Neural crest cell (in vitro differentiated cells): Measurements from ENCODE around the gene GNG4. TPM values are rescaled to one million over a fixed set of nuclear protein-coding genes. Genes with fewer than 3 reads are reported as not detected.
"Not testable (repeated sequence)": the region's sequence is repeated elsewhere in the genome, so short reads cannot be mapped to it uniquely, and the experiment has no call there.

Experiments used
- DNase-seq: peaks from one replicate; pipeline ENCODE4 v3.0.0; 2021; ENCODE audit warnings: low read depth, mixed read lengths, low spot score
- H3K27ac Mint-ChIP-seq: one replicate; pipeline ENCODE4 v1.8.0; 2021; ENCODE audit warnings: mild to moderate bottlenecking, mixed read lengths; ENCODE audit not compliant: unreplicated experiment
- H3K27me3 Mint-ChIP-seq: 2 replicates; pipeline ENCODE4 v1.8.0; 2021; ENCODE audit warnings: low read depth, mild to moderate bottlenecking, mixed read lengths
- H3K36me3 Mint-ChIP-seq: 2 replicates; pipeline ENCODE4 v1.8.0; 2021; ENCODE audit warnings: low read depth, mild to moderate bottlenecking, mixed read lengths
- H3K4me1 Mint-ChIP-seq: 2 replicates; pipeline ENCODE4 v1.8.0; 2021; ENCODE audit warnings: mixed read lengths
- H3K4me3 Mint-ChIP-seq: one replicate; pipeline ENCODE4 v1.8.0; 2021; ENCODE audit warnings: mild to moderate bottlenecking, mixed read lengths
- H3K9me3 Mint-ChIP-seq: 2 replicates; pipeline ENCODE4 v1.8.0; 2021; ENCODE audit warnings: mixed read lengths
- total RNA-seq: library from RNA; stranded (reverse); gene quantifications from 2 replicates; pipeline ENCODE4 v1.2.1, GENCODE V29; 2021
- TF ChIP-seq, protein P1 (sequence below): fragments of 200-600 bp; sonication (generic); conservative IDR thresholded peaks from 2 replicates; pipeline ENCODE4 v1.5.0; 2021; ENCODE audit warnings: antibody characterized with exemption, mild to moderate bottlenecking

The GNG4 gene
- total RNA-seq, 1 donor from 2014 or later: 38.2 TPM

DNA sequence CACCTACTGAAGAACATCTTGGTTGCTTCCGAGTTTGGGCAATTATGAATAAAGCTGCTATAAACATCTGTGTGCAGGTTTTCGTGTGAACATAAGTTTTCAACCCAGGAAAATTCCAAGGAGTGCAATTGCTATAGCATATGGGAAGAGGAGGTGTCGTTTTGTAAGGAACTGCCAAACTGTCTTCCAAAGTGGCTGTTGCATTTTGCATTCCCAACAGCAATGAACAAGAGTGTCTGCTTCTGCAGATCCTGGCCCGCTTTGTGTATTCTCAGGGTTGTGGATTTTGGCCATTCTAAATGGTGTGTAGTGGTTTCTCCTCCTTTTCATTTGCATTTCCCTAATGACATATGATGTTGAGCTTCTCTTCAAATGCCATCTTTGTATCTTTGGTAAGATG, 23.8 kb downstream of the GNG4 start:
- no peaks in the 10 kb centered on the region for H3K9me3 Mint-ChIP-seq
- no peak overlapping the region for H3K27ac Mint-ChIP-seq
- TF ChIP-seq, protein P1, sequence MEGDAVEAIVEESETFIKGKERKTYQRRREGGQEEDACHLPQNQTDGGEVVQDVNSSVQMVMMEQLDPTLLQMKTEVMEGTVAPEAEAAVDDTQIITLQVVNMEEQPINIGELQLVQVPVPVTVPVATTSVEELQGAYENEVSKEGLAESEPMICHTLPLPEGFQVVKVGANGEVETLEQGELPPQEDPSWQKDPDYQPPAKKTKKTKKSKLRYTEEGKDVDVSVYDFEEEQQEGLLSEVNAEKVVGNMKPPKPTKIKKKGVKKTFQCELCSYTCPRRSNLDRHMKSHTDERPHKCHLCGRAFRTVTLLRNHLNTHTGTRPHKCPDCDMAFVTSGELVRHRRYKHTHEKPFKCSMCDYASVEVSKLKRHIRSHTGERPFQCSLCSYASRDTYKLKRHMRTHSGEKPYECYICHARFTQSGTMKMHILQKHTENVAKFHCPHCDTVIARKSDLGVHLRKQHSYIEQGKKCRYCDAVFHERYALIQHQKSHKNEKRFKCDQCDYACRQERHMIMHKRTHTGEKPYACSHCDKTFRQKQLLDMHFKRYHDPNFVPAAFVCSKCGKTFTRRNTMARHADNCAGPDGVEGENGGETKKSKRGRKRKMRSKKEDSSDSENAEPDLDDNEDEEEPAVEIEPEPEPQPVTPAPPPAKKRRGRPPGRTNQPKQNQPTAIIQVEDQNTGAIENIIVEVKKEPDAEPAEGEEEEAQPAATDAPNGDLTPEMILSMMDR: no peak

DNA sequence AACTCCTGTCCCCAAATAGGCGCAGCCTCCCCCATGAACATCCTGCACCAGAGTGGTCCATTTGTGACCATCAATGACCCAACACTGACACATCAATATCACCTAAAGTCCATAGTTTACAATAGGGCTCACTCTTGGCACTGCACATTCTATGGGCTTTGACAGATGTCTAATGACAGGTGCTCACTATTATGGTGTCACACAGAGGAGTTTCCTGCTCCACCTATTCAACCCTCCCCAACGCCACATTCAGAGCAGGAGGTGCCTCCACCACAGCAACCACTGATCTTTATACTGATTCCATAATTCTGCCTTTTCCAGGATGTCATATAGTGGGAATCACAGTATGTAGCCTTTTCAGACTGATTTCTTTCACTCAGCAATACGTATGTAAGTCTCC, 24.2 kb downstream of the GNG4 start:
- Mint-ChIP-seq H3K27me3 (no peaks in the 10 kb centered on the region), H3K4me3 (no peak overlapping the region), H3K27ac (no peak overlapping the region), H3K36me3 (no peaks in the 10 kb centered on the region), H3K9me3 (no peaks in the 10 kb centered on the region), H3K4me1 (peaks cover 25% of the 10 kb centered on the region)
- TF ChIP-seq, protein P1: no peak
- DNase-seq: no peak

More for the DNA sequence above, 23.8 kb downstream of the GNG4 start:
- peaks cover 25% of the 10 kb centered on the region for H3K4me1 Mint-ChIP-seq
- no peak overlapping the region for H3K4me3 Mint-ChIP-seq
- H3K27me3 Mint-ChIP-seq: no peaks in the 10 kb centered on the region
- H3K36me3 Mint-ChIP-seq: no peaks in the 10 kb centered on the region
- no peak for DNase-seq

DNA sequence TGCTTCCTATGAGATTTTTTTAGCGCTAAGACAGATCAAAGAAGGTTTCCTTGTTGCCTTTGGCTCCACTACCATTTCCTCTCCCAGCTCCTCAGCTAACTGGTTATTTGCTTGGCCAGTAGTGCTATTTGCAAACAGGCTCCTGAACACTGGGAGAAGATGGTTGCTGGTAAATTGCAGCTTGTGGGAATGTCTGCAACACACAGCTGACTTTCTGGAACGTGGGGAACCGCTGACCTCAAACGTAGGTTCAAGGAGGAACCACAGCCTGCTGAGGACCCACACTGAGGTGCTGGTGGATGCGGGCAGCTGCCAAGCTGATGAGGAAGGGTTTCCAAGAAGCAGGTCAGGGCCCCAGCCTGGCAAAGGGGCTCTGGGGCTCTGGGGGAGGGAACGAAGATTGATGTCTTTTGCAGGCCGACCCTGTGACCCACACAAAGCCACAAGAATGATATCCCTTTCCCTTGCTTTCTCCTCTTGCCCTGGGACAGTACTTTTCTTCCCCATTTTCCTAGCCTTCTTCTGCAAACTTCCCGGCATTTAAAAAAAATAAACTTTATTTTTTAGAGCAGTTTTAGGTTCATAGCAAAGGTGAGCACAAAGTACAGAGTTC, 24.8 kb downstream of the GNG4 start:
- DNase-seq: no peak
- no peaks in the 10 kb centered on the region for H3K27me3 Mint-ChIP-seq
- H3K4me1 Mint-ChIP-seq: peaks cover 25% of the 10 kb centered on the region
- H3K36me3 Mint-ChIP-seq: no peaks in the 10 kb centered on the region
- TF ChIP-seq, protein P1: no peak
- H3K4me3 Mint-ChIP-seq: no peak overlapping the region
- no peak overlapping the region for H3K27ac Mint-ChIP-seq
- H3K9me3 Mint-ChIP-seq: no peaks in the 10 kb centered on the region

DNA sequence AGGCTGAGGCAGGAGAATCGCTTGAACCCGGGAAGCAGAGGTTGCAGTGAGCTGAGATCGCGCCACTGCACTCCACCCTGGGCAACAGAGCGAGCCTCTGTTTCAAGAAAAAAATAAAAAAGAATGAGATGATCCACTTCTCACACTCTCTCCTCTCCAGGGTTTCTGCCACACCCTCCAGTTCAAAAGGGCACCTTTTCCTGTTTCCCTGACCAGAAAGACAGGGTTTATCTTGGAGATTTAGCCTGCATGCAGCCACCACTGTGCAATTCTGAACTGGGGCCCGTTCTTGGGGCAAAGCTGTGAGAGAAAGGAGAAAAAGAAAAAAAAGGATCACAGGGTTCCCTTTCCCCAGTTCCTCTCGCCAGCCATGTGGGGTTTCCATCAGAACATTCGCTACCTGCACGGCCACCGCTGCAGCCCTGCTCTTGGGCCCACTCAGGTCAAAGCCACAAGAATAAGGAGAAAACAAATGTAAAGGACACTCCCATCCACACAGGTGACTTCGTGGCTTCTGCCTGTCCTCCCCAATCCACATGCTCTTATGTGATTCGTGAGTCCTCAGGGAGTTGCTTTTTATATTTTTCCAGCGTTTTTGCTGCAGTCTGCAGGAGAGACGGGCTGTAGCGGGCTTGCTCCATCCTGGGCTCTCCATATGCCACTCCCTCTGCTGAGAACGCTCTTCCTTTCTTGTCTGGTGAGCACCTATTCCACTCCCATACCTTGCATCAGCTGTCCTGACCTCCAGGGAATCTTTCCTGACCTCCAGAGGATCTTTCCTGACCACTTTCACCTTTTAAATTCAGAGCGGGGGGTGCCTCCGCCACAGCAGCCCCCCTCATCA, 26.4 kb downstream of the GNG4 start:
- DNase-seq: no peak
- no peak overlapping the region for H3K4me3 Mint-ChIP-seq
- peak overlapping the region; percentile 62 for H3K27ac Mint-ChIP-seq
- no peaks in the 10 kb centered on the region for H3K36me3 Mint-ChIP-seq
- H3K27me3 Mint-ChIP-seq: no peaks in the 10 kb centered on the region
- H3K4me1 Mint-ChIP-seq: peaks cover 25% of the 10 kb centered on the region
- TF ChIP-seq, protein P1: no peak
- H3K9me3 Mint-ChIP-seq: no peaks in the 10 kb centered on the region

DNA sequence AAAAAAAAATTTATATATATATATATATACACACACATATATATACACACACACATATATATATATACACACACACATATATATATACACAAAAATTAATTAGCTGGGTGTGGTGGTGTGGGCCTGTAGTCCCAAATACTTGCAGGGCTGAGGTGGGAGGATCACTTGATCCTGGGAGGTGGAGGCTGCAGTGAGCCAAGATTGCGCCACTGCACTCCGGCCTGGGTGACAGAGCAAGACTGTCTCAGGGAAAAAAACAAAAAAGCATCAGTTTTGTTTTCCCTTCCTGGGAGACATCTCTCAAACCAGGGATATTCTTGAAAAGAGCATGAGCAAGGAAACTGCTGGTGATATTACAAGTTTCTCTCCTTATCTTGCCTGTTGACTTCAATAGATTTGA, 30.4 kb downstream of the GNG4 start:
- not testable (repeated sequence) for H3K27ac Mint-ChIP-seq, DNase-seq, H3K4me3 Mint-ChIP-seq, H3K36me3 Mint-ChIP-seq, H3K9me3 Mint-ChIP-seq, H3K27me3 Mint-ChIP-seq
- peaks cover 11% of the 10 kb centered on the region for H3K4me1 Mint-ChIP-seq

DNA sequence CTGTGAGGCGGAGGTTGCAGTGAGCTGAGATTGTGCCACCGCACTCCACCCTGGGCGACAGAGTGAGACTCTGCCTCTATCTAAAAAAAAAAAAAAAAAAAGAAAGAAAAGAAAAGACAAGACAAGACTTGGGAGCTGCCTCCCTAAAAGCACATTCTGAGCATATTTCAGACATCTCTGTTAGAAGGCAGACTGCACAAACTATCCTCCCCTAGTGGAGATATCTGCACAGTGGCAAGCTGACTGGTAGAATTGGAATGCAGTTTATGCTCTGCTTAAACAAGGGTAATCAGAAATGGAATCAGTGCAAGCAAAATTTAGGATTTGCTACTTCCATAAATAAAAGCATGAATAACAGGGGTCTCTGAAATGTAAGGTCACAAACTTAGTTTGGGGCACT, 31.8 kb downstream of the GNG4 start:
- H3K4me3 Mint-ChIP-seq: no peak overlapping the region
- no peaks in the 10 kb centered on the region for H3K27me3 Mint-ChIP-seq
- no peak for DNase-seq
- H3K36me3 Mint-ChIP-seq: peaks cover 5% of the 10 kb centered on the region
- H3K4me1 Mint-ChIP-seq: no peaks in the 10 kb centered on the region
- no peaks in the 10 kb centered on the region for H3K9me3 Mint-ChIP-seq
- H3K27ac Mint-ChIP-seq: no peak overlapping the region
- TF ChIP-seq, protein P1: peak; percentile 54
